HG03108 (cell line): ENCODE measurements around the gene PLCD1.
"Not testable (repeated sequence)": the region's sequence is repeated elsewhere in the genome, so short reads cannot be mapped to it uniquely, and the experiment has no call there.

ENCODE experiments used
- ATAC-seq: cut with Tn5 transposase; IDR thresholded peaks from one replicate; pipeline ENCODE4 v1.9.1; 2021; ENCODE audit warnings: moderate library complexity; ENCODE audit not compliant: unreplicated experiment

PLCD1 gene

GRCh38 chr3:38038447-38038911, 9.0 kb upstream of the PLCD1 start:
- no peak for ATAC-seq

GRCh38 chr3:38036906-38037305, 7.5 kb upstream of the PLCD1 start:
- ATAC-seq = no peak

DNA sequence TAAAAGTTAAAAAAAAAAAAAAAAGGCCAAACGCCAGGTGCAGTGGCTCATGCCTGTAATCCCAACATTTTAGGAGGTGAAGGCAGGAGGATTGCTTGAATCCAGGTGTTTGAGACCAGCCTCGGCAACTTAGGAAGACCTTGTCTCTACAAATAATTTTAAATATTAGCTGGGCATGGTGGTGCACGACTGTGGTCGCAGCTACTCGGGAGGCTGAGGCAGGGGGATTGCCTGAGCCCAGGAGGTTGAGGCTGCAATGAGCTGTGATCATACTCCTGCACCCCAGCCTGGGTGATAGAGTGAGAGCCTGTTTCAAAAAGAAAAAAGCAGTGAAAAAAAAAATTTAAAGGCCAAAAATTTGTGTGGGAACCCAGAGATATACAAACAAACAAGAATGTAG, 6.8 kb upstream of the PLCD1 start:
- no peak for ATAC-seq

DNA sequence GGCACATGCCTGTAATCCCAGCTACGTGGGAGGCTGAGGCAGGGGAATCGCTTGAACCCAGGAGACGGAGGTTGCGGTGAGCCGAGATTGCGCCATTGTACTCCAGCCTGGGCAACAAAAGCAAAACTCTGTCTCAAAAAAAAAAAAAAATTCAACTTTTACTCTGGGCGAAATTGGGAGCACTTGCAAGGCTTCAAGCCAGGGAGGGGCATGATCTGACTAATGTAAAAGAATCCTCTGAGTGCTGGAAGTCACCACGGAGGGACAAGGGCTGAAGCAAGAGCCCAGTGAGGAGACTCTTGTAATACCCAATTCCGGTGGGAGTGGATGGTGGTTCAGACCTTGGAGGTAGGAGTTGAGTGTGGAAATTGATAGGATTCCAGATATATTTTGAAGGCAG, 4.9 kb upstream of the PLCD1 start:
- not testable (repeated sequence) for ATAC-seq

DNA sequence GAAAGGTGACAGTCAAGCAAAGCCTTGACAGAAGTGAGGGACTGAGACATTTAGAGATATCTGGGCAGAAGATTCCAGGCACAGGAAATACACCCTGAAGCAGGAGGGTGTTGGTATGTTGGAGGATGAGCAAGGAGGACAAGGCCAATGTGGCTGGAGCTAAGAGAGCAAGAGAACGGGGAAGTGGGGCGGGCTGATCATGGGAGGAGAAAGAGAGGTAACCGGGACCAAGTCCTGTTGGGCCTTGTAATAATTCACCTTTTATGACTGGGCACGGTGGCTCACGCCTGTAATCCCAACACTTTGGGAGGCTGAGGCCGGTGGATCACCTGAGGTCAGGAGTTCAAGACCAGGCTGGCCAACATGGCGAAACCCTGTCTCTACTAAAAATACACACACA, 4.1 kb upstream of the PLCD1 start:
- not testable (repeated sequence) for ATAC-seq

GRCh38 chr3:38032328-38032865, 3.0 kb upstream of the PLCD1 start:
- no peak for ATAC-seq

DNA sequence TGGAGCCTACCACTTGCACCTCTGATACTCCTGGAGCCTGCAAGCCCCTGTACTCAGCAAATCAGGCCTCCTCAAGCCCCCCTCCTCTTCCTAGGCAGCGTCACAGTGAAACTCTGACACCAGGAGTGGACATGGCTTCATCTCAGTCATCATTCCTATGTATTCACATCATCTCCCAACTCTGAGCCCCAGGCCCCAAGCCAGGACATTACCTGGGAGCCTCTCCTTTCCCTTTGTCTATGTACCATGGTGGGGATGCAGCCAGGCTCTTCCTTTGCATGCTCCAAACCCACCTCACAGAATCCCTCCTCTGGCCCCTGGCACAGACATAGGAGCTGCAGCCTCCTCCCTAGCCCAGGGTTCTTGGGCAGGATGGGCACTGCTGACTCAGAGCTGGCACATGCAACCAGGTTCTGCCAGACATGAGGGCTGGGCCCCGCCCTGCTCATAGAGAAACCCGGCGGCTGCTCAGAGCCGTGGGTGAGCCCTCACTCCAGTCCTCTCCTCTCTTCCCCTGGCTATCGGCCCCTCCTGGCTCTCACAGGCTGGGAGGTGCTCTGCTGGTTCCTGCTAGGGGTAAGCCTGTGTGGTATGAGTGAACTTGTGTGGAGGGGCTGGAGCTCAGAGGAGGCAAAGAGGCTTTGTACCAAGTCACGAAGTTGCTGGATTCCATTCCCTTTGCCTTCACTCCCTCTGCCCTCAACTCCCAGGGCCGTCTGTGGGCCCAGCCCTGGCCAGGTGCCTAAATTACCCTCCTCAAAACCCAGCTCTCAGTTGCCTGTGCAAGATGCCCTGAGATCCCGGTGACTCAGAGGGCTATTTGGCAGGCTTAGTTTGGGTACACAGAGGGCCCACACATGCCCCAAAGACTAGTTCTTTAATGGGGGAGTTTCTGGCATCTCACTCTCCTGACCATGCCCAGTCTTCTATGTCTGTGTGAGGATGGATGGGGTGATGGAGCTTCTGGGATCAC, 1.9 kb upstream of the PLCD1 start:
- no peak for ATAC-seq

GRCh38 chr3:38030126-38031021, 932 bp upstream of the PLCD1 start:
- ATAC-seq = no peak

GRCh38 chr3:38028621-38029361, 651 bp downstream of the PLCD1 start:
- no peak for ATAC-seq

DNA sequence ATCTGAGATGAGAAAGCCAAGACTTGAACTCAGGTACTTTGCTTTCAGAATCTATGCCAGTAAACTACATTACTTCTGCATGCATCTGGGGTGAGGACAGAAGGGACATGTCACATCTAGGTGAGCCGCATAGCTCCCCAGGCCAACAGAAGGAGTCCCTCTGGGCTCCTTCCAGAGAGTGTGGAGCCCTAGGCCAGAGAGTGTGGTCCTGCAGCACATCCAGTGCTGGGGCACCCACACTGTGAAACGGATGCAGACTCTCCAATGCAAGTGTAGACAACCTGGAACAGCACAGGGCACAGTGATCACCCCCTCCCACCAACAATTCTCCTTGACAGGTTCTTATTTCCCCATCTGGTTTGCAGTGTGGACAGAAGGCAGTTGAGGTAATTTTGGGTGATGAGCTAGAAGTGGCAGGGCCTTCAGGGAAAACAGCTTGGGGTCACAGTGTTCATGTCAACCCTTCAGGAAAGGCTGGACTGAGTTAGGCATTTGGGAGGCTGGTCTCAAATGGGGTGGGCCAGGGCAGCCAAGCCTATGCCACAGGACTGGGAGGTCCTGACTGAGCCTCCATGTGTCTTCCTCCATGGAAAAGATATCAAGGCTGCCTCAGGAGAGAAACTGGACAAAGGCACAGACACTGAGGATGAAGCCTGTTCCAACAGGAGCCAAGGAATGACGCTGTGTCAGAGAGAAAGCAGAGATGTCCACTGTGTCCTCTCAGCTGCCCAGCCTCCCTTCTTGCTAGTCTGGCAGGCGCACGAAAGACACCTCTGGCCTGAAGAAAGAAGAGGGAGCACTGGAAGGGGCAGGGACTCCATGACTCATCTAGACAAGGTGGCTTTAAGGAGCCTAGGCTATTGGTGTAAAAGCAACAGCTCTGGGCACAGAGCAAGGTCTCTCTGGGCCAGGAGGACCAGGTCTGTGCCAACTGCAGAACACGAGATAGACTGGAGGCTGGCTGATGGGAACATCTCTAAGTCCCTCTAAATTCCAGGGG, 1.7 kb downstream of the PLCD1 start:
- no peak for ATAC-seq

DNA sequence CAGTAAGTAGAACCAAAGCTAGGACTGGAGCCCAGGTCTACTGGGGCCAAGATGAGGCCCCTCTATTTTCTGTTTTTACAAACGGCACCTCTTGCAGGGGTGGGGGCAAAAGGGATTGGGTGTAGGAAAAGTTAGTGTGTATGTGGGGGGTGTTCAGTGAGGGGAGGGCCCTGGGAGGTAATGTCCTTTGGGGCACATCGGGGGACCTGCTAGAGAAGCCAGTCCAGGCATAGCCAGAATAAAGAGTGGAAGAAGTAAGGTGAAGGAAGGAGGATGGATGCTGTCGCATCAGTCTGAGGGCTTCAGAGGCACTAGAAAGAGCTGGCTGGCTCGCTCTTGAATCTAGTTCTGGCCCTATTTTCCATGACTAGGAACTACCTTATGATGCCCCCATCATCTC, 2.6 kb downstream of the PLCD1 start:
- ATAC-seq = no peak

GRCh38 chr3:38022896-38023709, 6.3 kb downstream of the PLCD1 start:
- ATAC-seq = no peak

GRCh38 chr3:38022301-38022700, 7.1 kb downstream of the PLCD1 start:
- no peak for ATAC-seq

DNA sequence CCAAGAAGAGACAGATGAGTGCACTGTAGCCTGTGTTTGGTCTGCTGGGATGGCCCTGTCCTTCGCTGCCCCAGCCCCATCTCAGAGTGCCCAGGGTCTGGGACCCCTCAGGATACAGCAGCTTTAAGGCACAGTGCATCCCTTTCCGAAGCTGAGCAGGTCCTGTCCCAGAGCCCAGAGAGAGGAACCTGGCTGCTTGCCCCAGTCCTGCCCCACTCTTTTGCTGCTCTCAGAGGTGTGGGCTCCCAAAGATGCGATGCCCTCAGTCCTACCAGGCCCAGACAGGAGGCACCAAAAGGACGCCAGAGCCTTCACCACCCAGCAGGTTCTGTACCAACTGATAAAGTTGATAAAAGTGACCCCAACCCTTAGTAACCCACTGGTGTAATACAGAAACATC, 8.2 kb downstream of the PLCD1 start:
- no peak for ATAC-seq

- ATAC-seq = no peak
These were observed 9.1 kb downstream of the PLCD1 start for GRCh38 chr3:38020342-38020726.

- ATAC-seq = no peak
These were observed 9.6 kb downstream of the PLCD1 start for GRCh38 chr3:38019658-38020341.

- ATAC-seq = no peak
These were observed 10.9 kb downstream of the PLCD1 start for GRCh38 chr3:38018296-38019266.
